GM04504 (cell line): Measurements from ENCODE around the gene LIN37.

Experiments
- DNase-seq: peaks from one replicate; pipeline ENCODE4 v3.0.0-alpha.2; 2012; ENCODE audit warnings: low read depth

LIN37 gene

GRCh38 chr19:35775046-35775297 is 26.6 kb downstream of the LIN37 start:
- DNase-seq = no peak

GRCh38 chr19:35775298-35776101 is 27.1 kb downstream of the LIN37 start, which contains the start of gene ARHGAP33:
Gene ARHGAP33 (plus strand): TSS chr19:35775564. CDS start chr19:35775659, 95 bp downstream.
- peak; percentile 92 for DNase-seq

GRCh38 chr19:35776102-35776788 is 27.9 kb downstream of the LIN37 start:
- no peak for DNase-seq

GRCh38 chr19:35777086-35777841 is 28.9 kb downstream of the LIN37 start:
- DNase-seq = no peak

GRCh38 chr19:35777961-35778360 is 29.6 kb downstream of the LIN37 start:
- no peak for DNase-seq

GRCh38 chr19:35779033-35779432 is 30.7 kb downstream of the LIN37 start:
- no peak for DNase-seq

- no peak for DNase-seq
Observed at GRCh38 chr19:35780058-35780457, 31.7 kb downstream of the LIN37 start.

GRCh38 chr19:35780717-35781116 is 32.3 kb downstream of the LIN37 start:
- no peak for DNase-seq

- no peak for DNase-seq
Observed at GRCh38 chr19:35781650-35782049, 33.3 kb downstream of the LIN37 start.

- no peak for DNase-seq
Observed at GRCh38 chr19:35782589-35782988, 34.2 kb downstream of the LIN37 start.

- no peak for DNase-seq
Observed at GRCh38 chr19:35783469-35784434, 35.4 kb downstream of the LIN37 start.

GRCh38 chr19:35784503-35785338 is 36.3 kb downstream of the LIN37 start:
- no peak for DNase-seq

- no peak for DNase-seq
Observed at GRCh38 chr19:35785339-35785627, 36.9 kb downstream of the LIN37 start.

- no peak for DNase-seq
Observed at GRCh38 chr19:35786299-35787160, 38.2 kb downstream of the LIN37 start.

- DNase-seq = no peak
Observed at GRCh38 chr19:35787227-35787799, 38.9 kb downstream of the LIN37 start.

- DNase-seq = no peak
Observed at GRCh38 chr19:35788205-35788960, 40.0 kb downstream of the LIN37 start.

GRCh38 chr19:35789195-35789977 is 41.0 kb downstream of the LIN37 start:
- DNase-seq = no peak
